Mammary epithelial cell (primary cell): Measurements from ENCODE around the gene SIX5.
A peak's percentile ranks its signal among the peaks of the same experiment; 100 is the strongest.

ENCODE experiments used
- CTCF ChIP-seq, 2 donors: IDR thresholded peaks in 1 of 2; conservative IDR thresholded peaks in 1 of 2; 2 replicates each; pipeline ENCODE4 v1.5.1; 2011 to 2012; ENCODE audit warnings: inconsistent platforms in 2 of 2, low read length in 2 of 2, mild to moderate bottlenecking in 2 of 2, control low read depth in 1 of 2, low read depth in 1 of 2; ENCODE audit not compliant: insufficient read depth in 1 of 2; ENCODE audit errors: extremely low read depth in 1 of 2
- EZH2 ChIP-seq: IDR thresholded peaks from 2 replicates; pipeline ENCODE4 v1.6.1; 2012; ENCODE audit warnings: low read length, inconsistent platforms, borderline replicate concordance

- TF ChIP-seq CTCF (conservative IDR thresholded peaks at IDR 0.05 in 1 of 2, IDR thresholded peaks at IDR 0.05 in 1 of 2; ENCODE audit: extremely low read depth in 1 of 2, insufficient read depth in 1 of 2, low read depth in 1 of 2, low read length in 2 of 2): peak; percentile 44 to 93
- TF ChIP-seq EZH2: no peak
Measured at GRCh38 chr19:45770192-45771101, 1.4 kb upstream of the SIX5 start.
